ENCODE results near the gene EMP3.
"Not testable (repeated sequence)": the region's sequence is repeated elsewhere in the genome, so short reads cannot be mapped to it uniquely, and the experiment has no call there.

The EMP3 gene

GRCh38 chr19:48301886-48302599 lies 23.3 kb upstream of the EMP3 start:
- TF ChIP-seq CTCF (IDR thresholded peaks at IDR 0.05; ENCODE audit: low read depth, low read length, missing control alignments) = no peak
- no peak for DNase-seq (ENCODE audit: low read depth)
- in situ Hi-C loops (cut with HindIII; ENCODE audit: low sequenced_read_pairs) = no loop called here
- no peak overlapping the region for H3K4me3 ChIP-seq (ENCODE audit: low read depth, low read length)

- no peak for DNase-seq (ENCODE audit: low read depth)
- TF ChIP-seq CTCF (IDR thresholded peaks at IDR 0.05; ENCODE audit: low read depth, low read length, missing control alignments) = no peak
- no peak overlapping the region for H3K4me3 ChIP-seq (ENCODE audit: low read depth, low read length)
- in situ Hi-C loops (cut with HindIII; ENCODE audit: low sequenced_read_pairs) = no loop called here
Measured at GRCh38 chr19:48302600-48302959, 22.8 kb upstream of the EMP3 start.

GRCh38 chr19:48303367-48303766 lies 22.0 kb upstream of the EMP3 start:
- no peak overlapping the region for H3K4me3 ChIP-seq (ENCODE audit: low read depth, low read length)
- DNase-seq (ENCODE audit: low read depth) = no peak
- in situ Hi-C loops (cut with HindIII; ENCODE audit: low sequenced_read_pairs) = no loop called here
- TF ChIP-seq CTCF (IDR thresholded peaks at IDR 0.05; ENCODE audit: low read depth, low read length, missing control alignments) = no peak

- no peak overlapping the region for H3K4me3 ChIP-seq (ENCODE audit: low read depth, low read length)
- in situ Hi-C loops (cut with HindIII; ENCODE audit: low sequenced_read_pairs) = no loop called here
- DNase-seq (ENCODE audit: low read depth) = no peak
- TF ChIP-seq CTCF (IDR thresholded peaks at IDR 0.05; ENCODE audit: low read depth, low read length, missing control alignments) = no peak
Measured at GRCh38 chr19:48303866-48304265, 21.5 kb upstream of the EMP3 start.

GRCh38 chr19:48308631-48309586 lies 16.4 kb upstream of the EMP3 start:
- in situ Hi-C loops (cut with HindIII; ENCODE audit: low sequenced_read_pairs) = no loop called here
- peak; percentile 48 for TF ChIP-seq CTCF (IDR thresholded peaks at IDR 0.05; ENCODE audit: low read depth, low read length, missing control alignments)
- H3K4me3 ChIP-seq (ENCODE audit: low read depth, low read length) = no peak overlapping the region
- no peak for DNase-seq (ENCODE audit: low read depth)

GRCh38 chr19:48309731-48310130 lies 15.6 kb upstream of the EMP3 start:
- DNase-seq (ENCODE audit: low read depth); H3K4me3 ChIP-seq (ENCODE audit: low read depth, low read length); in situ Hi-C loops (cut with HindIII; ENCODE audit: low sequenced_read_pairs): not testable (repeated sequence)

- H3K4me3 ChIP-seq (ENCODE audit: low read depth, low read length) = no peak overlapping the region
- in situ Hi-C loops (cut with HindIII; ENCODE audit: low sequenced_read_pairs) = no loop called here
- no peak for DNase-seq (ENCODE audit: low read depth)
- no peak for TF ChIP-seq CTCF (IDR thresholded peaks at IDR 0.05; ENCODE audit: low read depth, low read length, missing control alignments)
Measured at GRCh38 chr19:48310227-48310626, 15.1 kb upstream of the EMP3 start.
